GM21619 (cell line): Measurements from ENCODE around the gene DLD.
A peak's percentile ranks its signal among the peaks of the same experiment; 100 is the strongest.
"Not testable (repeated sequence)": the region's sequence is repeated elsewhere in the genome, so short reads cannot be mapped to it uniquely, and the experiment has no call there.

ENCODE experiments used
- ATAC-seq: cut with Tn5 transposase; IDR thresholded peaks from one replicate; pipeline ENCODE4 v1.9.1; 2021; ENCODE audit not compliant: unreplicated experiment

DLD gene

DNA sequence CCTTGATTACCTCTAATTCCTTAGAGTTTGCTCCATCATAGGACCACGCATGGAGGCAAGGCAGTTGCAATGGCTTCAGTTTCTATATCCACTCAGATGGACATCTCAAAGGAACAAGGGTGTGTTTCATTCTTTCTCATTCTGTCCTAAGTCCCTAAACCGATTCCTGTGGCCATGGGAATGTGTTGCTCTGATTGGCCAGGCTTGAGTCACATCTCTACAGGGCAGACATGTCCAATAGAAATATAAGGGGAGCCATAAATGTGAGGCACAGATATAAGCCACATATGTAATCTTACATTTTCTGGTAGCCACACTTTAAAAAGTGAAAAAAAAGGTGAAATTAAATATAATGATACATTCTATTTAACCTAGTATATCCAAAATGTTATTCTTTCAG, 16.9 kb upstream of the DLD start:
- no peak for ATAC-seq

DNA sequence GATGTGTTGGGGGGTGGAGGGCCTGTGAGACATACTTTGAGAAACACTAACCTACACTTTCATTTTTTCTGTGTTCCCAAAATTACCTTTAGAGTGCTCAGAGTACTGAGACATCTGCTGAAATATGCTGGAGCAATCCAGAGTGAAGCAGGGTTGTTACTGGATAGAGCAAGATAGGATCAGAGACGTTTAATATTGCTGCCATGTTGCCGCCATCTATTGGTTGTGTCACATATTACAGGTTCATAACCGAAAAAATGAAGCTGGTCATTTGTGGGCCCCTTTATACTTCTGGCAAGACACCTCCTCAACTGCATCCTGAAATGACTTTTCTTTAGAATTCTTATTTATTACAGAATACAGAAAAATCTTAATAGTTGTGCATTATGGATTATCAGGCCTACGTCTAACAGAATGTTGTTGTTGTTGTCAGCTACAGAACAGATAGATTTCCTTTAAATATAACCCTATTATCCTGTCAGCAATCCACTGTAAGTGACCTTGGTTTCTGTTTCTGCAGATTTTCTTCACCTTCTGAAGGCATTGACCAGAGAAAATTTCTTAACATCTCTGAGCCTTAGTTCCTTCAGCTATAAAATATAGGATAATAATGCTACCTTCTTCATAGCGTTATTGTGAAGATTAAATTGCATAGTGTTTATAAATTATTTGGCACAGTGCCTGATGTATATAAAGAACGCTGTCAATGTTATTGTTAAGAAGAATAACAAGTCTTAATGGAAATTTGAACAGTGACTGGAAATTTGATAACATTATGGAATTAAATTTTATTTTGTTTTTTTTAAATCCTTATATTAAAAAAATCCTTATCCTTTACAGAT, 16.2 kb upstream of the DLD start:
- ATAC-seq: peak; percentile 72

DNA sequence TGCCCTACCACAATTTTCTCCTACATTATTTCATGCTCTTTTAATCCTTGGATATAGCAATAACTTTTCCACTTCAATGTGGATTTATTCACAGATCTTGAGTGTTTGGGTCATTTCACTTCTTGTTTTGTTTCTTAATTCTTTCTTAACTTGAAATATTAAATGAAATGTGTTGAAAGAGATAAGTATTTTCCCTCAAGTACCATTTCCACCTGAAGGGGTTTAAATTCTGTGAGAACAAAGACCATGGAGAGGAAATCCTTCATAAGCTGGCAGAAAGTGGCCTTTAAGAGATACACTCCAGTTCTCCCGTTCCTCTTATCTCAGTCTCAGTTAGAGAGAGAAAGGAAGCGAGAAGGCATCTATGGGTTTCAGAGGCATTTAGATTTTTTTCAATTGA, 14.1 kb upstream of the DLD start:
- no peak for ATAC-seq

DNA sequence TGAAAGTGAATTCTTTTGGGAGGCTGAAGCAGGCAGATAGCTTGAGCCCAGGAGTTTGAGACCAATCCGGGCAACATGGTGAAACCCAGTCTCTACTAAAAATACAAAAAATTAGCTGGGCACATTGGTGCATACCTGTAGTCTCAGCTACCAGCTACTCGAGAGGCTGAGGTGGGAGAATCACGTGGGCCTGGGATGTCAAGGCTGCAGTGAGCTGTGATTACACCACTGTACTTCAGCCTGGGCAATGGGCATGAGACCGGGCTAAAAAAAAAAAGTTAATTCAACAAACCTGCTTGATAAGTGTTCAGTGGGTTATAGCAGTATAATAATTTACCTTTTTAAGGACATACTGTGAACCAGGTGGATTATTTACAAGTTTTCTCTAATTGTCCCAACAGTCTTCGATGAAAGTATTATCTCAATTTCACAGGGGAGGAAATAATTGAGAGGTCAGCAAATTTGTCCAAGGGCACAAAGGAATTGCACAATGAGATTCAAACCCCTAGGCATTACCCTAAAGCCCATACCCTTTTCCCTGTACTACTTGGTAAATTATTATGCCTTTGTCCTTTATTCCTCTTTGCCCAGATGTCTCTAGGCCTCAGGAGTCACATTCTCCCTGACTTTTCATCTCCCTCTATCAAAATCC, 13.1 kb upstream of the DLD start:
- ATAC-seq: no peak

DNA sequence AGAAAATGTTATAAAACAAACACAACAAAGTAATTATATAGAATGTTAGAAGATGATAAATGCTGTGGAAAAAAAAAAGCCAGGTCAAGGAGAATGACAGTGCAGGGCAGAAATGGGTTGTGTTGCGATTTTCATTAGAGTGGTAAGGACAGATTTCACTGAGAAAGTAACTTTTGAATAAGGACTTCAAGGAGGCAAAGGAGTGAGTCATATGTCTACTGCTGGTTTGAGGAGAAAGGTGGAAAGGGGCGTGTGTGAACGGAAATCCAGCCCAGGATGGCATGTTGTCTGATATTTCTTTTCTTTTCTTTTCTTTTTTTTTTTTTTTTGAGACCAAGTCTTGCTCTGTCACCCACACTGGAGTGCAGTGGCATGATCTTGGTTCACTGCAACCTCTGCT, 12.3 kb upstream of the DLD start:
- ATAC-seq: no peak

DNA sequence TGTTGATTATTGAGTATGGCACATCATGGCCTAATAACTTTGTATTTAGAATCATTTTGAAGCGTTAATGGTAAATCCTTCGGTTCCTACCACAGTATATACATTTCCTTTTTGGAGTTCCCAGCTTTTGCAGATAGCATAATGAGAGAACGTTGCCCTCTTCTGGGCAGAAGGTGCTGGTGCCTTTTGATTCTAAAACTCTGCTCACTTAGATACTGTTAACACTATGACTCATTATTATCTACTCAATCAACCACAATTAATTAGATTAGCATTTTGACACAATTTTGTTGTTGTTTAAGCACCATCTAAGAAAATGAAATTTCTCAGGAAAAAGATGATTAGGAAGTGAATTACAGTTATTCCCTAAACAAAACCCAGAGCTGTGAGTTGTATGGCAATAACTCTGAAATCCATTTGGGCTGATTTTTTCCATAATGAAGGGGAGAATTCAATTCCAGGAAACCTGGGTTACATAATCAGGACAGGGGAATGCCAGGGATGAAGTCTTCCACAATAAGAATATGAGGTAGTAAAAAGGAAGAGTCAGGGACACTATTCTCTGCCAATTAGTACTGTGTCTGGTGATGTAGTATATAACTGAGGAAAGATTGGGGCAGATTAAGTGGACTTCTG, 11.5 kb upstream of the DLD start:
- ATAC-seq: peak; percentile 81

DNA sequence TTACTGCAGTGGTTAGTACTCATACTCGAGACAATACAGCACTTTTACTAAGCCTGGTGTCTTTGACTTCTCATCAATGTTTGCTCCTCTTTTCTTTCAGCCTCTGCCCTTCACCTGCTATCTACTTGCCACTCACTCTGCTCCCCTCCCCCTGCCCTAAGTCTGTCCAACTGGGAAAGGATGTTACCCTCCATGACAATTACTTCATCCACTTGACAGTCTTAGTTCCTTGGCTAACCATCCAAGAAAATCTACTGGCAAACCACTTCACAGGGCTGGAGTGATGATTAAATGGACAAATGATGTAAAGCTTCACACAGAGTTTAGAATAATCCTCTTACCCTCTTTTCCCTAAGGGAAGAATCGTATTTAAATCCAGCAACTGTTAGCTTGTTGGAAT, 8.2 kb upstream of the DLD start:
- no peak for ATAC-seq

DNA sequence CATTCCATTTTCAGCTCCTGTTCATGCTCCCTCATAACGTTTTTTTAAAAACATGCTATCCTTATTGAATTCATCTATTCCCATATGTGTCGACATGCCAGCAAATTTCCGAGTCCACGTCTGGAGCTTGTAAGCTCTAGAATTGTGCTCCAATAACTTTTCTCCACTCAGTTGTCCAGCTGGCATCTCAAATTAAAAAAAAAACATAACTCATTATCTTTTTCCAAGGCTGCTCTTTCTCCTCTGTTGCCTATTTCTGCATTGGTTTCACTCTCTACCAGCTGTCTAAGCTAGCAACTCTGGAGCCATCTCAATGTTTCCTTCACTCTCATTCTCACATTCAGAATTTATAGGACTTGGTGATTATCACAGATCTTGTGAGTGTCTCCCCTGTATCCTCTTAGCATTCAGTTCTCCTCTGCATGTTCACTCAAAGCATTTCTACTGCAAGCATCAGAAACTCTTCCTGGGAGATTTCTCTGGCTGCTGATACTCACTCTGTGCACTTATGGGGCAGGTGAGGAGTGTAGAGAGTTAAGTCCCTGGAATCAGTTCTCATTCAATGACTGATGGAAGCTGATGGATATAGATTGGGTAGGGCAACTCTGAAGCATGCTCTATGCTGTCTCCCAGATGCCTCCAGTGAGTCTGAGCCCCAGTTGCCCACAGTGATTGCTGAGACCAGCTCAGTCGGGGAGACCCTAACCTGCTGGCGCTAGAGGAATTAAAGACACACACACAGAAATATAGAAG, 6.7 kb upstream of the DLD start:
- no peak for ATAC-seq

DNA sequence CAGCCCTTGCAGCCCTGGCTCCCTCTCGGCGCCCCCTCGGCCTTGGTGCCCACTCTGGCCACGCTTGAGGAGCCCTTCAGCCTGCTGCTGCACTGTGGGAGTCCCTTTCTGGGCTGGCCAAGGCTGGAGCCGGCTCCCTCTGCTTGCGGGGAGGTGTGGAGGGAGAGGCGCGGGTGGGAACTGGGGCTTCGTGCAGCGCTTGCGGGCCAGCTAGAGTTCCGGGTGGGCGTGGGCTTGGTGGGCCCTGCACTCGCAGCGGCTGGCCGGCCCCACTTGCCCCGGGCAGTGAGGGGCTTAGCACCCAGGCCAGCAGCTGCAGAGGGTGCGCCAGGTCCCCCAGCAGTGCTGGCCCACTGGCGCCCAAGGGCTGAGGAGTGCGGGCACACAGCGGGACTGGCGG, 3.2 kb upstream of the DLD start:
- ATAC-seq: not testable (repeated sequence)

DNA sequence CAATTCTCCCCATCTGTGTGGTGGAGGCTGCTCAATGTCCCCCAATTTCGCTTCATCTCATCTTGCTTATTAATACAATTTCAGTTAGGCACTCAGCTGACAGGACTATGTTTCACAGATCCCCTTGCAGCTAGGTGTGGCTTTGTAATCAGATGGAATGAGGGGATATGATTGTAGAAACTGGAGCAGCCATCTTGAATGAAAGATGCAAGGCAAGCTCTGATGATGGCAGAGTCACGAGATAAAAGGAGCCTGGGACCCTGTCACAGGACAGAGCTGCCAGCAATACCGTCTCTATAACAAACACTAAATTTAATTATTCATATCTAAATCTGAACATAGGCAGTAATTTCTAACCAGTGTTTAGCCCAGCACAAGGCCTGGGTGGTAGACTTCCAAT, 991 bp upstream of the DLD start:
- ATAC-seq: no peak

DNA sequence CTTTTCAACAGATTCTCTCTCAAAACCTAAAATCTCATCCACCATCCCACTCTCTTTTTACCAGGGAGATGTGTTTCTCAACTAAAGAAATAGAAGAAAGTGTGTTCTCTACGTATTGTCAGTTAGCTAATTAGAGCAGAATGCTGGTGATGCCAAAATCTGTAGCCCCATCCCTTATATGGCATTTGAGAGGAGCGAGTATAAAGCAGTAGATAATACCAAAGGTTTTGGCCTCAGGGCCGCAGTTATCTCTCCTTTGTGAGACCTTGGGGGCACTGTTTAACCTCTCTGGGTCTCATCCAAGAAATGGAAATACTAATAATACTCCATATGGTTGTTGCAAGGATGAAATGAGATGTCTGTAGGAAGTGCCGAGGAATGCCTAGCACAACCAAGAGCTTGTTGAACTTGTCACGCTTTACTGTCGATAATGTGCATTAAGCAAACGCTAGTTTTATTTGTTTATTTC, 456 bp upstream of the DLD start:
- peak; percentile 3 for ATAC-seq

DNA sequence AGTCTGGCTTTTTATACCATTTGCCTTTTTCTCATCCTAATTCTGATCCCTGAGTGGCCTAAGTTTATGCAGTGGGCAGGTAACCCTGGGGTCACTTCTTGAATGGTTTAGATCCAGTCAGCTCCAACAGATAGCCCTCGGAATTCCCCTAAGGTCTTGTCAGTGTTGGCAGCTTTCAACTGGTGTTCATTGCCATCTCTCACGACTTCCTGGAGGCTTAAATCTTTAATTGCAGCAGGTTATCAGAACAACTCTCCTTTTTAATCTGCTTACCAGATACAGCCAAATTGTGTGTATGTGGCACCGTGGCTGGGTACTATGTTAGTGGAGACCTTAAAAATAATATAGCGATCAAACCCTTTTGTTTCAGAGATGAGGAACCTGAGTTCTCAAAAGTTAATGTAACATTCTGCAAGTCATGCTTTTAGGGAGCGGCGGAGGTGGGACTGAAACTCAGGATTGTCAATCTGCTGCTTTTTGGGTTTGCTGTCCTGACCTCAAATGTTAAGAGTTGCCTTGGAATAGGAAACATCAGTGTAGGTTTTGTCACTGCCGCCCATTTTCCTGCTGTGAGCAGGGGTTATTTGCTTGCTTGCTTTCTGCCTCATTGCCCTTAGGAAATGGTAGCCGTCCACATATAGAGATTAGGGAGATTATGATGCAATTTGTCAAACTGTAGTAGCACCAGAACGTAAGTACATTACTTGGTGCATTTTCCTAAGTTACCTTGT, 818 bp downstream of the DLD start:
- peak; percentile 14 for ATAC-seq

DNA sequence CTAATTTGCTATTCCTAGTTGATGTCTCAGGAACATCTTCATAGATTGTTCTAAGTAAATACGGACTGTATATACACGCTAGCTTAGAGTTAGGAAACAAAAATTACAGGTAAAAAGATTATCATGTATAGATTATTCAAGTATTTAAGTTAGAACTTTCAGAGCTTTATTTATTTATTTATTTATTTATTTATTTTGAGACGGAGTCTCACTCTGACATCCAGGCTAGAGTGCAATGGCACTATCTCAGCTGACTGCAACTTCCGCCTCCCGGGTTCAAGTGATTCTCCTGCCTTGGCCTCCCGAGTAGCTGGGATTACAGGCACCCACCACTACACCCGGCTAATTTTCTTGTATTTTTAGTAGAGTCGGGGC, 1.4 kb downstream of the DLD start:
- ATAC-seq: not testable (repeated sequence)

DNA sequence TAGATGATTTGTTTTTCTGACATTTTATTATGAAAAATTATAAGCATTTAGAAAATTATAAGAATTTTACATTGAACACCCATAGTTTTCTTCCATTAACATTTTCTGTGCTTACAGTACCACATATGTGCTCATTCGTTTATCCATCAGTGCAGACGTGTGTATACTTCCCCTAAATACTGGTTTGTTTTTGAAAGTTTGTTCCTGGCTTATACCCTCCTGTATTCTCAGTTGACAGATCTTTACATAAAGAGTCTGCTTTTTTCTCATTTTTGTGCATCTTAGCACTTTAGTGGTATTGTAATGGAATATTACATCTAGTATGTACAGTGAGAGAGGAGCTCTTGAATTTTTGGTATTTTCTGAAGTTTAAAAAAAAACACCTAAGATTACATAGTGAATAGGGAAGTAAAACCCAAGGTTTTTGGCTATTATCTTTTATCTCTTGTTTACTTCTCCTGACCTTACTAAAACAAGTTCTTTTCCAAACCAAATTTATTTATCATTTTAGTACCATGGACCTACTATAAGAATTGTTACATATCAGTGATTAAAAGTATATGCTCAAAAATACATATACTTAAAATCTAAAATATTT, 8.1 kb downstream of the DLD start:
- no peak for ATAC-seq

DNA sequence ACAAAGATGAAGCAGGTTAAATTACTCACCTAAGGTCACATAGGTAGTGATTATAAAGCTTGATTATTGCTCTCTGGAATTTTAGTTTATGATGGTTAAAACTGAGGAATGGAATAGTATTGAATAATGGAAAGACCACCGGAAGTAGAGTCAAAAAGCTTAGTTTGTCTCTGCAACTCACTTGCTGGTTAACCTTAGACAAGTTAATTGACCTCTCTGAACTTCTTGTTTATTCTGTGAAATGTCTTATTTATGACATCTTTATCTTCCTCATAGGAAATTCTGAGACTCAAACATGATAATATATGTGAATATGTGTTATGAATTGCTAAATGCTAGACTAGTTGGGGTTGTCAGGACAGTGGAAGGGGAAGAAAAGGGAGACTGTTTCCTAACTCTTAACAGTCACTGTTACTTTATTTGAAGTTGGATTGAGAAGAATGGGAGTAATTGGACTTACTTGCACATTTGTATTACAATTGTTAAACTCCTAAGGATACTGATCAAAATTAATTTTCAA, 9.6 kb downstream of the DLD start:
- ATAC-seq: no peak

DNA sequence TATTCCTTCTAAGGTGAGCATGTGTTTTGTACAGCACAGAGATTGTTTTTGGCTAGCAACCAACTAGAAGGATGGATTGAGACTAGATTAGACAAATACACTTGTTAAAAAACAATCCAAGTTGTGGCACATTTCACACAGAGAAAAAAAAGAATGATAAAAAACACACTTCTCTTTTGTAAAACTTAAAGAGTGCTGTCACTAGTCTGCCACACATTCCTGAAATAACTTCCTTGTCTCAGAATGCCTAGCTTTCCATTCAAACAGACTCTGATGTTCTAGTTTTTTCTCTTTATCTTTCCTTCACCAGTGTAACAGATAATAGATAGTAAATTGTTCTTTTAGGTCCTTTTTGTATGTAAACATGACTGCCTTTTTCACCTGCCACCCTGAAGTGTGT, 11.4 kb downstream of the DLD start:
- ATAC-seq: no peak

DNA sequence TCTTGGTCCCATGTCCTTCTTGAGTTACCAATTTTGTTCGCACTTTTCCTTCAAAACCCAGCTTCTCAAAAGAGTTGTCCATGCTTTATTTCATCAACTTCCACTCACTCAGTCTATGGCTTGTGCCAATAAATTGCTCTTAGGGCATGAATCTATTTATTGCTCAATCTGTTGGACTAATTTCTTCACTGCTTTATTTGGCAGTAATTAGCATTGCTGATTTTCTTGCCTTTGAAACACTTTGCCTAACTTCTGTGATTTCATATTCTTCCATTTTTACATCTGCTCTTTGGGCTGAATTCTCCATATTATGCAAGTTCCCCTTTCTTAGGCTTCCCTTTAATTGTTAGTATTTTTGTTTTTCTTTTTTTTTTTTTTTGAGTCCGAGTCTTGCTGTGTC, 16.8 kb downstream of the DLD start:
- no peak for ATAC-seq

DNA sequence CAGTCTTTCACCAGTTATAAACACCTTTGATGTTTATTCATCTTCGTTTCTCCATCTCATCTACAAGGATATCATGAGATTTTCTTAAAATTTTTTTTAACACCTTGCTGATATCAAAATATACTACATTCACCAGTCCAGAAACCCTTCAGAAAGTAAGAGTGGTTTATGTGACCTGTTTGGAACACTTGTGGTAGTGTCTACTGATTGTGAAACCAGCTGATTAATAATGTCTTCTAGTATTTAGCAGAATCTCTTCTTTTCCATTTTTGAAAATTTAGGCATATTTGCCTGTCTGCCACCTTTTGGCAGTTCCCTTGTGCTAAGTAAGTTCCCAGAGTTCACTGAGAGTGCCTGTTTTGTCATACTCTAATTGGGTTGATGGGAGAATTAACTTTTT, 18.5 kb downstream of the DLD start:
- ATAC-seq: no peak

DNA sequence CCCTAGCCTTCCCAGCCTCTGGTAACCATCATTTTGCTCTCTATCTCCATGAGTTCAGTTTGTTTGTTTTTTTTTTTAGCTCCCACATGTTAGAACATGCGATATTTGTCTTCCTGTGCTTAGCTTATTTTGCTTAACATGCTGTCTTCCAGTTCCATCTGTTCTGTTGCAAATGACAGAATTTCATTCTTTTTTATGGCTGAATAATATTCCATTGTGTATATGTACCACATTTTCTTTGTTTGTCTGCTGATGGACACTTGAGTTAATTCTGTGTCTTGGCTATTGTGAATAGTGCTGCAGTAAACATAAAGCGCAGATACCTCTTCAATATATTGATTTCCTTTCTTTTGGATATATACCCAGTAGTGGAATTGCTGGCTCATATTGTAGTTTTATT, 21.0 kb downstream of the DLD start:
- ATAC-seq: no peak

DNA sequence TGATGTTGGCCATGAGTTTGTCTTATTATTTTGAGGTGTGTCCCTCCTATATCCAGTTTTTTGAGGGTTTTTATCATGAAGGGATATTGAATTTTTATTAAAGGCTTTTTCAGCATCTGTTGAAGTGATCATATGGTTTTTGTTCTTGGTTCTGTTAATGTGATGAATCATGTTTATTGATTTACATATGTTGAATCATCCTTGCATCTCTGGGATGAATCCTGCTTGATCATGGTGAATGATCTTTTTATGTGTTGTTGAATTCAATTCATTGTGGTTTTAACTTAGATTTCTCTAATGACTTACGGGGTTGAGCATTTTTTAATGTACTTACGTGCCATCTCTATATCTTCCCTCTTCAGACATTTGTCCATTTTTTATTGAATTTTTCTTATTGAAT, 22.9 kb downstream of the DLD start:
- ATAC-seq: no peak
